PC-3 (cell line): ENCODE data around the gene ACSS2. TPM values are rescaled to one million over a fixed set of nuclear protein-coding genes. Genes with fewer than 3 reads are reported as not detected.
A peak's percentile ranks its signal among the peaks of the same experiment; 100 is the strongest.

Experiments
- ATAC-seq: fragments of 200-7000 bp; cut with Tn5 transposase; 2 replicates; pipeline ENCODE4 v1.9.1; 2020; ENCODE audit warnings: mild to moderate bottlenecking, moderate library complexity
- BruUV-seq: library from RNA; stranded (reverse); fragments of 400-500 nt; replicated peaks from 2 replicates; lab custom pipeline; 2021; lab: Mats Ljungman, UMichigan
- CTCF ChIA-PET: fragments of 300-600 bp; sonication (Branson Sonifier 250); formaldehyde crosslinking; loops from one replicate; lab custom pipeline; 2022; ENCODE audit warnings: antibody characterized with exemption; lab: Charles Lee
- POLR2A ChIA-PET: fragments of 300-600 bp; sonication (Branson Sonifier 250); formaldehyde crosslinking; loops from one replicate; lab custom pipeline; 2022; ENCODE audit warnings: antibody characterized with exemption; ENCODE audit not compliant: unreplicated experiment; lab: Charles Lee
- DNase-seq: peaks from one replicate; pipeline ENCODE4 v3.0.0-alpha.2; 2015
- H2AFZ ChIP-seq: fragments of 300-600 bp; sonication (generic); 2 replicates; pipeline ENCODE4 v1.6.0; 2016; ENCODE audit warnings: antibody characterized with exemption, low read length
- H3F3A ChIP-seq: fragments of 300-600 bp; sonication (generic); one replicate; pipeline ENCODE4 v1.6.0; 2017; ENCODE audit warnings: antibody characterized with exemption, low read length, control low read depth, mild to moderate bottlenecking; ENCODE audit not compliant: unreplicated experiment
- H3K27ac ChIP-seq: fragments of 300-600 bp; sonication (generic); 2 replicates; pipeline ENCODE4 v1.5.1; 2016; ENCODE audit warnings: mild to moderate bottlenecking, low read length
- H3K27me3 ChIP-seq: fragments of 300-600 bp; sonication (generic); 2 replicates; pipeline ENCODE4 v1.6.1; 2016; ENCODE audit warnings: low read length, mixed read lengths
- H3K36me3 ChIP-seq: fragments of 300-600 bp; sonication (generic); 2 replicates; pipeline ENCODE4 v1.6.1; 2016; ENCODE audit warnings: low read depth, mixed run types, low read length, mixed read lengths
- H3K4me1 ChIP-seq: fragments of 300-600 bp; sonication (generic); 2 replicates; pipeline ENCODE4 v1.5.1; 2016; ENCODE audit warnings: low read length; ENCODE audit not compliant: insufficient read depth
- H3K4me2 ChIP-seq: fragments of 300-600 bp; sonication (generic); 2 replicates; pipeline ENCODE4 v1.6.0; 2016; ENCODE audit warnings: low read length
- H3K4me3 ChIP-seq: fragments of 300-600 bp; sonication (generic); 2 replicates; pipeline ENCODE4 v1.5.1; 2016; ENCODE audit warnings: mild to moderate bottlenecking, low read length, mixed read lengths
- H3K79me2 ChIP-seq: fragments of 300-600 bp; sonication (generic); 2 replicates; pipeline ENCODE4 v1.6.1; 2017; ENCODE audit warnings: low read length, mixed read lengths
- H3K9ac ChIP-seq: fragments of 300-600 bp; sonication (generic); 2 replicates; pipeline ENCODE4 v1.6.0; 2016; ENCODE audit warnings: mild to moderate bottlenecking, low read length
- H3K9me2 ChIP-seq: fragments of 300-600 bp; sonication (generic); replicated peaks from 2 replicates; pipeline ENCODE4 v1.6.1; 2016; ENCODE audit warnings: mixed run types, low read length, mixed read lengths
- H3K9me3 ChIP-seq: fragments of 300-600 bp; sonication (generic); 2 replicates; pipeline ENCODE4 v1.6.1; 2016; ENCODE audit warnings: low read length, mixed read lengths
- H4K20me1 ChIP-seq: fragments of 300-600 bp; sonication (generic); 2 replicates; pipeline ENCODE4 v1.6.1; 2016; ENCODE audit warnings: low read length, mixed read lengths
- EZH2 ChIP-seq: fragments of 300-600 bp; sonication (generic); IDR thresholded peaks from one replicate; pipeline ENCODE4 v1.6.1; 2017; ENCODE audit warnings: antibody characterized with exemption, mild to moderate bottlenecking, low read length; ENCODE audit not compliant: unreplicated experiment
- EZH2phosphoT487 ChIP-seq: fragments of 300-600 bp; sonication (generic); IDR thresholded peaks from 2 replicates; pipeline ENCODE4 v1.6.1; 2018; ENCODE audit warnings: mild to moderate bottlenecking, antibody characterized with exemption, low read length, borderline replicate concordance
- intact Hi-C: fragments of 100-400 bp; cut with micrococcal nuclease; formaldehyde crosslinking; loops from 2 replicates; pipeline ENCODE4 v1.9.0; 2023
- total RNA-seq: library from RNA; depleted of rRNA; stranded (reverse); fragments of >200 nt; gene quantifications from 2 replicates; pipeline ENCODE4 v1.2.3, GENCODE V29; 2014
- TF ChIP-seq, protein P1 (sequence below): fragments of 300-600 bp; sonication (generic); conservative IDR thresholded peaks from 2 replicates; pipeline ENCODE4 v1.5.1; 2017; ENCODE audit warnings: antibody characterized with exemption, low read depth, mild to moderate bottlenecking, low read length

Gene ACSS2
- total RNA-seq, 1 experiment from 2014 or later = 78.9 TPM

DNA sequence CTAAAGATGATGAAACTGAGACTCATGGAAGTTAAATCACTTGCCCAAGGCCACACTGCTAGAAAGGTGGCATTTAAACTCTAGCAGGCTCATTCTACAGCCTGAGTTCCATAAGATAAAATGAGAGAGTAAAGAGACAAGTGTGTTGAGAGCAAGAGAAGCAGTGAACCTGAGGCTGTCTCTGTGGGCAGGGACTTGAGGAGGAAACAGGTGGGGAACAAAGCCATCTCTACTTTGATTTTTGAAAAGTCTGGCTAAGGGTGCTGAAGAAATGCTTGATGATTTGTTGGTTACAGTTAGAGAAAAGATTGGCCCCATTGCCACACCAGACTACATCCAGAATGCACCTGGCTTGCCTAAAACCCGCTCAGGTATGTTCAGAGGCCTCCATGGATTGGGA is 50.2 kb downstream of the ACSS2 start:
- no peaks in the 10 kb centered on the region for H3F3A ChIP-seq
- no peak overlapping the region for H3K4me3 ChIP-seq
- ChIA-PET POLR2A (no interaction called here), CTCF (no interaction called here)
- DNase-seq = no peak
- H4K20me1 ChIP-seq = no peaks in the 10 kb centered on the region
- TF ChIP-seq, protein P1, sequence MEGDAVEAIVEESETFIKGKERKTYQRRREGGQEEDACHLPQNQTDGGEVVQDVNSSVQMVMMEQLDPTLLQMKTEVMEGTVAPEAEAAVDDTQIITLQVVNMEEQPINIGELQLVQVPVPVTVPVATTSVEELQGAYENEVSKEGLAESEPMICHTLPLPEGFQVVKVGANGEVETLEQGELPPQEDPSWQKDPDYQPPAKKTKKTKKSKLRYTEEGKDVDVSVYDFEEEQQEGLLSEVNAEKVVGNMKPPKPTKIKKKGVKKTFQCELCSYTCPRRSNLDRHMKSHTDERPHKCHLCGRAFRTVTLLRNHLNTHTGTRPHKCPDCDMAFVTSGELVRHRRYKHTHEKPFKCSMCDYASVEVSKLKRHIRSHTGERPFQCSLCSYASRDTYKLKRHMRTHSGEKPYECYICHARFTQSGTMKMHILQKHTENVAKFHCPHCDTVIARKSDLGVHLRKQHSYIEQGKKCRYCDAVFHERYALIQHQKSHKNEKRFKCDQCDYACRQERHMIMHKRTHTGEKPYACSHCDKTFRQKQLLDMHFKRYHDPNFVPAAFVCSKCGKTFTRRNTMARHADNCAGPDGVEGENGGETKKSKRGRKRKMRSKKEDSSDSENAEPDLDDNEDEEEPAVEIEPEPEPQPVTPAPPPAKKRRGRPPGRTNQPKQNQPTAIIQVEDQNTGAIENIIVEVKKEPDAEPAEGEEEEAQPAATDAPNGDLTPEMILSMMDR = no peak
- TF ChIP-seq EZH2phosphoT487 = no peak
- no peak for TF ChIP-seq EZH2
- no peak overlapping the region for H3K4me2 ChIP-seq
- no peak overlapping the region for H3K9ac ChIP-seq
- H3K36me3 ChIP-seq = peaks cover 58% of the 10 kb centered on the region
- H3K27me3 ChIP-seq = no peaks in the 10 kb centered on the region
- H3K4me1 ChIP-seq = peaks cover 34% of the 10 kb centered on the region
- no peaks in the 10 kb centered on the region for H3K9me3 ChIP-seq
- no peak overlapping the region for H2AFZ ChIP-seq
- BruUV-seq = no TSS peak
- no peak overlapping the region for H3K27ac ChIP-seq
- intact Hi-C loops = no loop called here
- no peak for ATAC-seq
- H3K79me2 ChIP-seq = no peaks in the 10 kb centered on the region
- no peaks in the 10 kb centered on the region for H3K9me2 ChIP-seq

DNA sequence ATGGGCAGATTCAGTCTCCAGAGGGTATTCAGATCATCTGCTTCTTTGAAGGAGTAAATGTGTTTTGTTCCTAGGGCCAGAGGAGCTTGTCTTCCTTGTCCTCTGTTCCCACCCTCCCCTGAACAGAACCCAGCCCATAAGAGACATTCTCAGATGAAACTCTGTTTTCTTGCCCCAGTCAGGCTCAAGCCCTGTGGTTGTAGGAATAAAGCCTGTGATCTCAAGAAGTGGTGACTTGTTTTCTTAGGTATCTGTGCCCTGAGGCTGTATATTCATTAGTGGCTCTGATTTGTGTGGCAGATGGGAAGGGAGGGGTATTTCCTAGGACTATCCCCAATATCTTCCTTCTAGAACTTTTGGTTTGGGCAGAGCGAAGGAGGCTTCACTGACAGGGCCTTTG is 51.3 kb downstream of the ACSS2 start:
- CTCF ChIA-PET = no interaction called here
- H3K36me3 ChIP-seq = peaks cover 54% of the 10 kb centered on the region

DNA sequence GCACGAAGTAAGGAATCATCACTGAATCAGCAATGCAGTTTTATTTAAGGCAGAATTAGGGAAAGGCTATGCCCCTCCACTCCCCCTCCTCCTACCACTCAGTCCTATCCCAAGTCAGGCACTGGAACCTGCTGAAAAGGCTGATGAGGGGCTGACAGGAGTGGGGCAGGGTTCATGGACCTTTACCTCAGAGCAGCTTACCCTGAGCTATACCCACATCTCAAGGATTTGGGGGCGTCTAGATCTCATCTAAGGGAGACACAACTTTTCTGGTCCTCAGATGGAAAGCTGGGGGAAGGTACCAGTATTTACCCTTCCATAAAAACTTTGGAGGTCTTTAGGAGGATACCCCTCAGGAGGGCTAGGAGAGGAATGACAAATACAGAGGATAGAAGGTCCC is 52.0 kb downstream of the ACSS2 start:
- no peak overlapping the region for H3K4me3 ChIP-seq
- no peak overlapping the region for H3K9ac ChIP-seq
- ATAC-seq (no peak), DNase-seq (no peak)
- peaks cover 50% of the 10 kb centered on the region for H3K36me3 ChIP-seq
- no peak overlapping the region for H2AFZ ChIP-seq
- CTCF ChIA-PET = no interaction called here
- intact Hi-C loops = no loop called here
- H3K4me1 ChIP-seq = peaks cover 16% of the 10 kb centered on the region
- no peak overlapping the region for H3K27ac ChIP-seq
- no peaks in the 10 kb centered on the region for H3K79me2 ChIP-seq
- no peaks in the 10 kb centered on the region for H3K9me3 ChIP-seq
- POLR2A ChIA-PET = no interaction called here
- no peaks in the 10 kb centered on the region for H4K20me1 ChIP-seq
- no peaks in the 10 kb centered on the region for H3F3A ChIP-seq
- BruUV-seq = no TSS peak
- TF ChIP-seq EZH2 (no peak), EZH2phosphoT487 (no peak)
- TF ChIP-seq, protein P1 = no peak
- H3K4me2 ChIP-seq = no peak overlapping the region
- H3K27me3 ChIP-seq = no peaks in the 10 kb centered on the region
- no peaks in the 10 kb centered on the region for H3K9me2 ChIP-seq

More for the DNA sequence above, 51.3 kb downstream of the ACSS2 start:
- Histone ChIP-seq H3K27ac (peak overlapping the region; percentile 31), H3K9ac (no peak overlapping the region), H3K4me1 (peaks cover 23% of the 10 kb centered on the region), H3K9me2 (no peaks in the 10 kb centered on the region), H4K20me1 (no peaks in the 10 kb centered on the region), H3K4me3 (no peak overlapping the region), H3K79me2 (no peaks in the 10 kb centered on the region), H3K27me3 (no peaks in the 10 kb centered on the region), H3F3A (no peaks in the 10 kb centered on the region), H2AFZ (no peak overlapping the region), H3K4me2 (no peak overlapping the region), H3K9me3 (no peaks in the 10 kb centered on the region)
- DNase-seq (peak; percentile 70), ATAC-seq (peak; percentile 61)
- TF ChIP-seq, protein P1 = no peak
- TF ChIP-seq EZH2 (no peak), EZH2phosphoT487 (no peak)
- BruUV-seq = no TSS peak
- POLR2A ChIA-PET = no interaction called here
- intact Hi-C loops = no loop called here
